GM03348 (cell line): ENCODE measurements around the gene HOXA4.

Experiments used
- DNase-seq: peaks from one replicate; pipeline ENCODE4 v3.0.0; 2012; ENCODE audit warnings: low spot score

The HOXA4 gene

DNA sequence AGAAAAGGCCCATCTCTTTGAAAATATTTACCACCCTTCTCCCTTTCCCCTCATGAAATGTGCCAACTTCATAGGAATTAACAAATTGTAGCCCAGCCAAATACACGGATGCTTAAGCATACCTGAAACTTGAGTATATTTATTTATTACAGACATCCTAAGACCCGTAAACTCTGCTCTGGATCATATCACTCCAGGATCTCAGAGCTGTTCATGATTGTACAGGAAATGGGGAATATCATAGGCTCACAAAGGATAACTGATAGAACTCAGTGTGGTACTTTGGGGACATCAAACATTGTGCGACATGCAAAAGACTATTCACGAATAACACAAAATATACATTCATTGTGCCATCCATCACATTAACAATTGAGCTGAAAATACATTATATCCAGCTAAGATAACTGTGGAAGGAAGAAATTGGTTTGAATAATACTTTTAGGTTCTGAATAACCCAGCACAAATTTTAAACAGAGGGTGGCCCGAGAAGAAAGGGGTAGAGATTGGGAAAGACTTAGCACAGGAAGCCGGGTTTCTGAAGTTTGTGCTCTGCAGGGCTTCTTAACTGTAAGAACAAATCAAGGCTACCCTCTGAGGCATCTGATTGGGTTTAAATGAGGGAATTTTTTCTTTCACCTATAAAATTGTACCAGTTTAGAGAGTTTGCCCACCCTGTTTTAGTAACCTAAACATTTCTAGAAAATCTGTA lies 37.2 kb downstream of the HOXA4 start:
- DNase-seq = no peak

DNA sequence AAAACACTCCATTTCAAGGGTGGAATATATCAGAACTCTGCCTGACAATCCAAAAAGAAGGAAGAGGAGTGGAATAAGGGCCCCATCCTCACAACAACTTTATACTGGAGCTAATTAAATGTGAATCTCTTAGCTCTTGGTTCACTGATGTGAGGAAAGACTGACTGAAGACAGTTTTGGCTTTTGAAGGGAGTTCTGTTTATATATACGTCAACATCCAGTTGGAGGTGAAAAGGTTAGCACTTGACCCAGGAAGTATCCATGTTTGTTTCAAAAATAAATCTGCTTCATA lies 37.8 kb downstream of the HOXA4 start:
- DNase-seq = no peak

- DNase-seq = no peak
Observed at GRCh38 chr7:27091941-27092818, 38.4 kb downstream of the HOXA4 start.

GRCh38 chr7:27091105-27091504 lies 39.5 kb downstream of the HOXA4 start:
- DNase-seq = no peak

DNA sequence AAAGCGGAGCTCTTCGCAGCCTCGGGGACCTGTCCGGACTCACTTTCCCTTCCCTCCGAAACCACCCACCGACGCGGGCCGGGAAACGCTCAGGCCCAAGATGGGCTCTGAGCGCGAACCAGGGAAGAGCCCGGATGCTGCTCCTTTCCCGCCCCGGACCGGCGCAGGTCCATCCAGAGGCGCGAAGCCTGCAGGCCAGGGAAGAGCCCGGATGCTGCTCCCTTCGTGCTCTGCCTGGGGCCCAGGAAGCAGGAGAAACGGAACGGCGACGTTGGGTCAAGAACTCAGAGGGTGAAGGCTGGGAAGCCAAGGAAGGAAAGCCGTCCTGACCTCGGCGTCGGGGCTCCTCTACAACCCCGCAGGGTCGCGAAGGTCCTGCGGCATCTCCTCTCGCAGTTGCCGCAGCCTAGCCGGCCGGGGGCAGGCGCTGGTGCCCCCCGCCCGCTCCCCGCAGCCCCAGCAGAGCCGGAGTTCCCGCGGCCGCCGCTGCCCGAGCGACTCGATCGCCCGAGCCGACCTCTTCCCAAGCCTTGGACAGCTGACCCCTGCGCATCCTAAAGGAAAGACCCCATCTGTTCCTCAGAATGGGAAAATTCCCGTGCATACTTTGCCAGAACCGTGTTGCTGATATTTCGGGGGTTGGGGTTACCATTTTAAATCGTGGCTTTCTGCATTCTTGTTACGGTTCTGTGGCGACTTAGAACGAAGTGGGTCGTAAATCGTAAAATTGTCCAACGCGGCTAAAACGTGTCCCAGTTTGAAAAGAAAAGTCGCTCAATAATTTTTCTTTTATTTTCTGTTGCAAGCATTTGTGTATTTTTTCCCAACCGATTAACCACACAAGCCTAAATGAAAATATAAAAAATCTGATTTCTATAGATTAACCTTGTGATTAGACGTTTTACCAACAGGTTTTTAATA lies 42.3 kb downstream of the HOXA4 start:
- no peak for DNase-seq

- DNase-seq = no peak
Observed at GRCh38 chr7:27083646-27084045, 46.9 kb downstream of the HOXA4 start.

- DNase-seq = peak; percentile 50
Observed at GRCh38 chr7:27082171-27082570, 48.4 kb downstream of the HOXA4 start.

GRCh38 chr7:27080844-27081436 lies 49.6 kb downstream of the HOXA4 start:
- peak; percentile 31 for DNase-seq

- no peak for DNase-seq
Observed at GRCh38 chr7:27079234-27079975, 51.2 kb downstream of the HOXA4 start.

DNA sequence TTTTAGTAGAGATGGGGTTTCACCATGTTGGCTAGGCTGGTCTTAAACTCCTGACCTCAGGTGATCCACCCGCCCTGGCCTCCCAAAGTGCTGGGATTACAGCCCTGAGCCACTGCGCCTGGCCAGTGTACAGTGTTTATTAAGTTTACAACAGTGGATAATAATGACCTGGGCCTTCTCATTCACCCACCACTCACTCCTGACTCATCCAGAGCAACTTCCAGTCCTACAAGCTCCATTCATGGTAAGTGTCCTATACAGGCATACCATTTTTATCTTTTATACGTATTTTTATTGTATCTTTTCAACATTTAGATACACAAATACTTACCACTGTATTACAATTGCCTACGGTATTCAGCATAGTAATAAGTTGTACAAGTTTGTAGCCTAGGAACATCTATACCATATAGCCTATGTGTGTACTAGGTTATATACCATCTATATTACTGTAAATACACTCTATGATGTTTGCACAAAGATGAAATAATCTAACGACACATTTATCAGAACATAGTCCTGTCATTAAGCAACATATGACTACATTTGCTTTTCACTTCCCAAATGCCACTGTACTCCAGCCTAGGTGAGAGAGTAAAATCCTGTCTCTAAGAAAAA lies 51.8 kb downstream of the HOXA4 start:
- no peak for DNase-seq
